ENCODE measurements around the gene CAMTA1. TPM values are rescaled to one million over a fixed set of nuclear protein-coding genes. Genes with fewer than 3 reads are reported as not detected.
A peak's percentile ranks its signal among the peaks of the same experiment; 100 is the strongest.

The CAMTA1 gene
- polyA plus RNA-seq, 4 donors, result 89.3 to 98.2 (median 92.9) TPM

GRCh38 chr1:7624791-7625355 lies 839.6 kb downstream of the CAMTA1 start:
- DNase-seq (ENCODE audit: low read depth in 4 of 4, low spot score in 3 of 4), result no peak

DNA sequence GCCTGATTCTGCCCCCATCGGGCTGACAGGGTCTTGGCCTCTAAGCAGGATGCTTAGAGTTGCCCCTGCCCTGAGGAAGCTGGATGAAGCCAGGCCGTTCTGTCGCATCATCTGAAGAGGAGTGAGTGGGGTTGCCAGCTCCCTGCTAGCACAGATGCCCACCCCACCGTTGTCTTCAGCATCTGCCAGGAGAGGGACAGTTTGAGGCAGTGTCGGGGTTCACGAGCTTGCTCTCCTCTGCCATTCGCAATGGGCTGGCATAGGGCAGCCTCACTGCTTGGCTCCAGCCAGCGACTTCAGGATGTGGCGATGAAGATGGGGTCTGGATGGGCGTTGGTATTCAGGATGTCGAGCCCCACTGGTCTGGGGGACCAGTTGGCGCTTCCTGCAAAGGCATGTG lies 840.1 kb downstream of the CAMTA1 start:
- DNase-seq (ENCODE audit: low read depth in 4 of 4, low spot score in 3 of 4), result no peak

- DNase-seq (ENCODE audit: low read depth in 4 of 4, low spot score in 3 of 4), result no peak
These were observed 843.0 kb downstream of the CAMTA1 start for GRCh38 chr1:7628273-7628672.

- no peak for DNase-seq (ENCODE audit: low read depth in 4 of 4, low spot score in 3 of 4)
These were observed 843.8 kb downstream of the CAMTA1 start for GRCh38 chr1:7629011-7629410.

DNA sequence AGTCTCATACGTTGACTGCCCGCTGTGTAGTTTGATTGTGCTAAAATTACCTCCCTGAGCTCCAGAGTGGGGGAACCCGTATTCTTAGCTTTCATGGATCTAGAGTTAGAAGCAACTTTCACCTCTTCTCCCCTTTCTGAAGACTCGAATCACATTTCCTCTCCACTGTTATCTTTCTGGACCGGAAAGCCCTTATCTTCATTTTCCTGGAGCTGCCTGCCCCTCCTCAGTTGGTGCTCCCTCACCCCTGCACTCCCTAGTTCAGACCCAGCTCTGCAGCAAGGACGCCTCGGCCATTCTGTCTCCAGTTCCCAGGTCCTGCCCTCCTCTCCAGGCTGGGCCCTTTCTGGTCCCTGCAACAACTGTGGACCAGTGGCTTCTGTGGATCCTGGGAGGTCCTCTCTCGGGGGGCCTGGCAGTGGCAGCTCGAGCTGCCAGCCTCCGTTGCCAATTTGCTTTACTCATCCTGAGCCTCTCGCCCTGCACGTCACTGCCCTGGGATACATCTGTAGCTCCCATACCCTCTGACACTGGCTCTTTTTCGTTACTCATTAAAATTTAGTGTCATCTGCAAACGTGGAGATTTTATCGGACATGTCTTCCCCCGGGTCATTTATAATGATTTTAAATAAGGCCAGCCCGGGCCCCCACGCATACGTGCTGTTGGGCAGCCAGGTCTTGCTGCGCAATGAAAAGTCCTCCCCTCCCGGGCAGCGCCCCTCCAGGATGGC lies 844.4 kb downstream of the CAMTA1 start:
- no peak for DNase-seq (ENCODE audit: low read depth in 4 of 4, low spot score in 3 of 4)

DNA sequence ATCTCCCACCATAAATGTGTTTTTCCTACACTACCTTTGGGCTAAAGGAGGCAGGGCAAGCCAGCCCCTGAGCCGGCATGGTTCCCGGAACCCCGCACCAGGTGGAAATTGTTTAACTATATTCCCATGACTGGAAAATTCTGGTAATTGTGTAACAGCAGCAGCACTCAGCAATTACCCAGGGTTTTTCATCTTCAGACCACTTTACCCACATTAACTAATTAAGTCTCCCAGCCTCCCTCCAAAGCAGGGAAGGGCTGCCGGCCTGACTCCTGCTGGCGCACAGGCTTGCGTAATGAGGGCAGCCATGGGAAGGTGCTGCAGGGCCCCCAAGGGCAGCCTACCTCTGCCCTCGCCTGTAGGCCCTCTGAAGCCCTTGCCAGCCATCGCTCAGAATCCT lies 845.1 kb downstream of the CAMTA1 start:
- no peak for DNase-seq (ENCODE audit: low read depth in 4 of 4, low spot score in 3 of 4)

DNA sequence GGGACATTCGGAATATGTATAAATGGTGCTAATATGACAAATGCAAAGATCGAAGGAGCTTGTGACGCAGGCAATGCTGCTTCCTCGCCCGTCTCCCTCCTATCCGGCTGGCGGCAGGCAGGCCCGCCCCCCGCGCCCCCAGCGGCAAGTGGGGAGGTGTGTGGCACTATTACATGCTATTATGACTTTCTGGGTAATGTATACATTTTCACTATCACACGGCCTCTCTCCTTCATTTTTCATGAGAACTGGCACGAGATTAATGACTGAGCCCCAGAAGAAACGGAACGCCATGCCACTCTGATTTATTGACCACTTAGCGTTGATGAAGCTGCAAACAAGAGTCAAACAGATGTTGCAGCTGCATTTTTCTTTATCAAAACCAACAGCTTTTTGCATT lies 846.9 kb downstream of the CAMTA1 start:
- no peak for DNase-seq (ENCODE audit: low read depth in 4 of 4, low spot score in 3 of 4)

DNA sequence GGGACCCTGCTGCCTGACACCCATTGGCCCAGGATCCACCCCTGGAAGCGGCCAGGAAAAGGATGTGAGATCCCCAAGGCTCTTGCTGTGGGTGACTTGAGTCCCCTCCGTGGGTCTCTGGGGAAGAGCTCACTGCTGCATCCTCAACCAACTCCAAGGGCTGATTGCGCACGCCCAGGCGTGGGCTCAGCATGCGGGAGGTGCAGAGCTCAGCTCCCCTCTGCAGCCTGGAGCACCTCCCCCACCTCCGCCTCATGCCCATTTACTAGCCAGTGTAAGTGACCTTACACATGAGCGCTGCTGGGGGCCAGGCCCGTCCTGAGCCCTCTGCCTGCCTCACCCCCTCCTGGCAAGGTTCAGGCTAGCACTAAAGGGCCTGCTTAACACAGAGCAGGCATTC lies 847.4 kb downstream of the CAMTA1 start:
- DNase-seq (ENCODE audit: low read depth in 4 of 4, low spot score in 3 of 4), result no peak

DNA sequence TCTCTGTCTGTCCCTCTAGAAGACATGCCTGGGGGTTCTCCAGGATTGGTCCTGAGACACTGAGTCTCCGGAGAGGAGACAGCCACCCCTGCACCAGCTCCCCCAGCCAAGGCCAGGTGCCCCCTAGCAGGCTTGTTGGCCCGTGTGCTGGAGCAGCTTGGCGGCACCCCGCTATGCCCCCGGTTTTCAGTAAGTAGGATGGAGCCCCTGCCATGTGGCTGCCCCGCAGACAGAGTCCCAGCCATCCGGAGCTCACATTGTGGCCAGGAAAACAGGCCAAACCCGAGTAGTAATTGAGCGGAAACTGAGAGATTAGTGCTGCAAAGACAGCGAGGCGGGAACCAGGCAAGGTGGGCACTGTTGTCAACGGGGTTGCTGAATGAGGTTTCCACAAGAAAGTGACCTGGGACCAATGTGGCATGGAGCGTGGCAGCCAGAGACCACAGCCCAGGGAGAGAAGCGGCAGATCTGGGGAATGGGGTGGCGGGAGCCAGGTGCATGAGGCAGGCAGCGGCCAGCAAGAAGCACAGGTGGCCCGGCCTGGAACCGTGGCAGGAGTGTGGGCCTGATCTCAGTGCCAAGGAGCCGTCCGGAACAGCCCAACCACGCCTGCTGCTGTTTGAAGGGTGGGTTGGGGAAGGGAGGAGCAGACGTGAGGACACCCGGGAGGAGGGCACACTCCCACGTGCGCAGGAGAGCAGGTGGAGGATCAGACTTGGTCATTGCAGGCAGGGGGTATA lies 848.4 kb downstream of the CAMTA1 start:
- DNase-seq (ENCODE audit: low read depth in 4 of 4, low spot score in 3 of 4), result no peak

- no peak for DNase-seq (ENCODE audit: low read depth in 4 of 4, low spot score in 3 of 4)
These were observed 849.4 kb downstream of the CAMTA1 start for GRCh38 chr1:7634546-7635240.

- no peak for DNase-seq (ENCODE audit: low read depth in 4 of 4, low spot score in 3 of 4)
These were observed 851.7 kb downstream of the CAMTA1 start for GRCh38 chr1:7636795-7637526.

GRCh38 chr1:7638078-7638477 lies 852.8 kb downstream of the CAMTA1 start:
- no peak for DNase-seq (ENCODE audit: low read depth in 4 of 4, low spot score in 3 of 4)

DNA sequence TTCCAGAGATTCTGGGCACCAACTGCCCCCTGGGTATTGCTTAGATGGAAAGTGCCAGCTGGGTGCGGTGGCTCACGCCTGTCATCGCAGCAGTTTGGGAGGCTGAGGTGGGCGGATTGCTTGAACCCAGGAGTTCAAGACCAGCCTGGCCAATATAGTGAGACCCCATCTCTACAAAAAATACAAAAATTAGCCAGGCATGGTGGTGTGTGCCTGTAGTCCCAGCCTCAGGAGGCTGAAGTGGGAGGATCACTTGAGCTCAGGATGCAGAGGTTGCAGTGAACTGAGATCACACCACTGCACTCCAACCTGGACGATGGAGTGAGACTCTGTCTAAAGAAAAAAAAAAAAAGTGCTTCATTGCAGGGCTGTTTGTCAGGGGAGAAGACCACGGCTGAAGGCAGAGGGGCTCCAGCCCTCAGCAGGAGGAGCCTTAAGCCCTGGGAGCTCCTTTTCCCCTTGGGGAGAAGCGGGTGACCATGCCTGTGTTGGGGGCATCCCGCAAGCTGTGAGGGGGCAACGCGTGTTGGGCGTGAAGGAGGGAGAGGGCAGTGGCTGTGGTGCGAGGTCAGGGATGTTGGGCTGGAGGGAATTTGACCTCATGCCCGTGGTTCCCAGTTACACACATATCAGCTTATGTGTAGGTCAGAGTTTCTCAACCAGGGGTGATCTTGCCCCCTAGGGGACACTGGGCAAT lies 854.3 kb downstream of the CAMTA1 start:
- no peak for DNase-seq (ENCODE audit: low read depth in 4 of 4, low spot score in 3 of 4)

DNA sequence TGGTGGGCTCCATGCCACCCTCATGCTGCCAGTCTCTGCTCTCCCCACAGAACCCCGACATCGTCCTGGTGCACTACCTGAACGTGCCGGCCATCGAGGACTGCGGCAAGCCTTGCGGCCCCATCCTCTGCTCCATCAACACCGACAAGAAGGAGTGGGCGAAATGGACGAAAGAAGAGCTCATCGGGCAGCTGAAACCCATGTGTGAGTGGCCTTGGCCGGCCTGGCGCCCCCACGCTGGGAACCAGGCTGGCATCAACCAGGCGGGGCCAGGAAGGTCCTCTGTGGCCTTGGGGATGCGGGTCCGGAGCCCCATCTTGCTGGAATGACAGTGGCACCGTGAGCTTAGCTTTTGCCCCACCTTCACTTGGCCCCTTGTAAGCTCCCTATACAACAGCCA lies 855.1 kb downstream of the CAMTA1 start:
- no peak for DNase-seq (ENCODE audit: low read depth in 4 of 4, low spot score in 3 of 4)

- no peak for DNase-seq (ENCODE audit: low read depth in 4 of 4, low spot score in 3 of 4)
These were observed 855.8 kb downstream of the CAMTA1 start for GRCh38 chr1:7640920-7641585.

GRCh38 chr1:7641587-7642417 lies 856.5 kb downstream of the CAMTA1 start:
- no peak for DNase-seq (ENCODE audit: low read depth in 4 of 4, low spot score in 3 of 4)

GRCh38 chr1:7642418-7642704 lies 857.1 kb downstream of the CAMTA1 start:
- DNase-seq (ENCODE audit: low read depth in 4 of 4, low spot score in 3 of 4), result no peak

- peak in 1 of 4 donors; percentile 53 for DNase-seq (ENCODE audit: low read depth in 4 of 4, low spot score in 3 of 4)
These were observed 857.7 kb downstream of the CAMTA1 start for GRCh38 chr1:7642781-7643529.

All from right renal pelvis (tissue), 4 donors.